Astrocyte (in vitro differentiated cells and primary cell): ENCODE data around the gene BBS7. TPM values are rescaled to one million over a fixed set of nuclear protein-coding genes. Genes with fewer than 3 reads are reported as not detected.

Experiments used
- DNase-seq: peaks from one replicate; pipeline ENCODE4 v3.0.0-alpha.2; 2010; ENCODE audit warnings: low read depth
- FAIRE-seq: peaks from 2 replicates; lab custom pipeline; 2011; peaks lifted over from hg19 to GRCh38; lab: Jason Lieb, UNC
- H2AFZ ChIP-seq: 2 replicates; pipeline ENCODE4 v1.6.0; 2012; ENCODE audit warnings: low read depth, low read length, inconsistent platforms
- H3K27ac ChIP-seq: 2 replicates; pipeline ENCODE4 v1.5.1; 2011; ENCODE audit warnings: low read depth, low read length, inconsistent platforms
- H3K27me3 ChIP-seq: 2 replicates; pipeline ENCODE4 v1.6.0; 2011; ENCODE audit warnings: low read length, inconsistent platforms; ENCODE audit not compliant: insufficient read depth
- H3K36me3 ChIP-seq: 2 replicates; pipeline ENCODE4 v1.5.1; 2011; ENCODE audit warnings: low read length, inconsistent platforms; ENCODE audit not compliant: insufficient read depth
- H3K4me1 ChIP-seq: 2 replicates; pipeline ENCODE4 v1.5.1; 2011; ENCODE audit warnings: low read length, inconsistent platforms; ENCODE audit not compliant: insufficient read depth
- H3K4me2 ChIP-seq: 2 replicates; pipeline ENCODE4 v1.6.0; 2012; ENCODE audit warnings: low read length, inconsistent platforms
- H3K4me3 ChIP-seq: 2 replicates; pipeline ENCODE4 v1.5.1; 2011; ENCODE audit warnings: low read depth, mild to moderate bottlenecking, low read length, inconsistent platforms; ENCODE audit not compliant: insufficient read depth
- H3K79me2 ChIP-seq: 2 replicates; pipeline ENCODE4 v1.6.0; 2012; ENCODE audit warnings: mild to moderate bottlenecking, low read length, inconsistent platforms; ENCODE audit not compliant: insufficient read depth
- H3K9ac ChIP-seq: 2 replicates; pipeline ENCODE4 v1.6.0; 2012; ENCODE audit warnings: mild to moderate bottlenecking, low read length, inconsistent platforms
- H3K9me3 ChIP-seq: 2 replicates; pipeline ENCODE4 v1.5.1; 2012; ENCODE audit warnings: low read depth, mild to moderate bottlenecking, low read length, inconsistent platforms; ENCODE audit not compliant: insufficient read depth
- H4K20me1 ChIP-seq: 2 replicates; pipeline ENCODE4 v1.6.0; 2012; ENCODE audit warnings: low read length, inconsistent platforms; ENCODE audit not compliant: insufficient read depth
- H3K27ac Mint-ChIP-seq: one replicate; pipeline ENCODE4 v1.8.0; 2021; ENCODE audit warnings: mild to moderate bottlenecking, mixed read lengths; ENCODE audit not compliant: unreplicated experiment
- H3K27me3 Mint-ChIP-seq: one replicate; pipeline ENCODE4 v1.8.0; 2021; ENCODE audit warnings: low read depth, mixed read lengths; ENCODE audit not compliant: unreplicated experiment
- H3K36me3 Mint-ChIP-seq: one replicate; pipeline ENCODE4 v1.8.0; 2021; ENCODE audit warnings: low read depth, mixed read lengths; ENCODE audit not compliant: unreplicated experiment
- H3K4me1 Mint-ChIP-seq: one replicate; pipeline ENCODE4 v1.8.0; 2021; ENCODE audit warnings: low read depth, mixed read lengths; ENCODE audit not compliant: unreplicated experiment
- H3K4me3 Mint-ChIP-seq: one replicate; pipeline ENCODE4 v1.8.0; 2021; ENCODE audit warnings: mild to moderate bottlenecking, moderate library complexity, mixed read lengths; ENCODE audit not compliant: unreplicated experiment
- H3K9me3 Mint-ChIP-seq: one replicate; pipeline ENCODE4 v1.8.0; 2021; ENCODE audit warnings: mild to moderate bottlenecking, mixed read lengths; ENCODE audit not compliant: unreplicated experiment
- EZH2 ChIP-seq: IDR thresholded peaks from 2 replicates; pipeline ENCODE4 v1.6.1; 2012; ENCODE audit warnings: mild to moderate bottlenecking, low read length, inconsistent platforms; ENCODE audit not compliant: insufficient read depth
- total RNA-seq: library from RNA; stranded (reverse); gene quantifications from 2 replicates; pipeline ENCODE4 v1.2.1, GENCODE V29; 2021
- TF ChIP-seq, protein P1 (sequence below): IDR thresholded peaks from 2 replicates; pipeline ENCODE4 v1.5.1; 2011; ENCODE audit warnings: low read depth, mild to moderate bottlenecking, inconsistent platforms, low read length, moderate library complexity; ENCODE audit not compliant: insufficient read depth

Gene BBS7
- total RNA-seq, 1 donor from 2014 or later = 21.0 TPM

DNA sequence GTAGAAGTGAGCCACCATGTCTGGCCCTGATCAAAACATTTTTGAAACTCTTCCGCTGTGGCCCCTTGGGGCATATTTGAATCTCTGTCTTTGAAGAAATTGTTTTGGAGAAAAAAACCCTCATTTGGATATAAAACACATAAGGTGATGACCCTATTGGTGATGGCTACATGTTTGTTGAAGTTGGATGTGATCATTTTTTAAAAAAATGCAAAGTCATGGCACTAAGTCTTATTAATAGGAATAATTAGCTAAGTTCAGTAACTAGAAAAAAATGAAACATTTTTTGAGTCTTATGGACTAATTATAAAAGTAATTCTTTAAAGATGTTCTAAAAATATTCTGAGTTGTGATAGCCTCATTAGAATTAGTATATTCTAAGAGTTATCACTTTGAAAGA is 17.9 kb upstream of the BBS7 start:
- H3K4me3 ChIP-seq = no peak overlapping the region
- no peaks in the 10 kb centered on the region for H3K36me3 ChIP-seq
- no peaks in the 10 kb centered on the region for H3K27me3 Mint-ChIP-seq
- H3K4me1 Mint-ChIP-seq = no peaks in the 10 kb centered on the region
- H4K20me1 ChIP-seq = no peaks in the 10 kb centered on the region
- TF ChIP-seq, protein P1, sequence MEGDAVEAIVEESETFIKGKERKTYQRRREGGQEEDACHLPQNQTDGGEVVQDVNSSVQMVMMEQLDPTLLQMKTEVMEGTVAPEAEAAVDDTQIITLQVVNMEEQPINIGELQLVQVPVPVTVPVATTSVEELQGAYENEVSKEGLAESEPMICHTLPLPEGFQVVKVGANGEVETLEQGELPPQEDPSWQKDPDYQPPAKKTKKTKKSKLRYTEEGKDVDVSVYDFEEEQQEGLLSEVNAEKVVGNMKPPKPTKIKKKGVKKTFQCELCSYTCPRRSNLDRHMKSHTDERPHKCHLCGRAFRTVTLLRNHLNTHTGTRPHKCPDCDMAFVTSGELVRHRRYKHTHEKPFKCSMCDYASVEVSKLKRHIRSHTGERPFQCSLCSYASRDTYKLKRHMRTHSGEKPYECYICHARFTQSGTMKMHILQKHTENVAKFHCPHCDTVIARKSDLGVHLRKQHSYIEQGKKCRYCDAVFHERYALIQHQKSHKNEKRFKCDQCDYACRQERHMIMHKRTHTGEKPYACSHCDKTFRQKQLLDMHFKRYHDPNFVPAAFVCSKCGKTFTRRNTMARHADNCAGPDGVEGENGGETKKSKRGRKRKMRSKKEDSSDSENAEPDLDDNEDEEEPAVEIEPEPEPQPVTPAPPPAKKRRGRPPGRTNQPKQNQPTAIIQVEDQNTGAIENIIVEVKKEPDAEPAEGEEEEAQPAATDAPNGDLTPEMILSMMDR = no peak
- TF ChIP-seq EZH2 = no peak
- no peaks in the 10 kb centered on the region for H3K9me3 ChIP-seq
- no peaks in the 10 kb centered on the region for H3K79me2 ChIP-seq
- FAIRE-seq (no peak), DNase-seq (no peak)
- no peaks in the 10 kb centered on the region for H3K9me3 Mint-ChIP-seq
- no peak overlapping the region for H3K9ac ChIP-seq
- H3K27ac Mint-ChIP-seq = no peak overlapping the region
- H3K27me3 ChIP-seq = no peaks in the 10 kb centered on the region
- H3K27ac ChIP-seq = no peak overlapping the region
- no peak overlapping the region for H3K4me2 ChIP-seq
- H3K4me1 ChIP-seq = no peaks in the 10 kb centered on the region
- H3K4me3 Mint-ChIP-seq = no peak overlapping the region
- H3K36me3 Mint-ChIP-seq = no peaks in the 10 kb centered on the region
- H2AFZ ChIP-seq = no peak overlapping the region

DNA sequence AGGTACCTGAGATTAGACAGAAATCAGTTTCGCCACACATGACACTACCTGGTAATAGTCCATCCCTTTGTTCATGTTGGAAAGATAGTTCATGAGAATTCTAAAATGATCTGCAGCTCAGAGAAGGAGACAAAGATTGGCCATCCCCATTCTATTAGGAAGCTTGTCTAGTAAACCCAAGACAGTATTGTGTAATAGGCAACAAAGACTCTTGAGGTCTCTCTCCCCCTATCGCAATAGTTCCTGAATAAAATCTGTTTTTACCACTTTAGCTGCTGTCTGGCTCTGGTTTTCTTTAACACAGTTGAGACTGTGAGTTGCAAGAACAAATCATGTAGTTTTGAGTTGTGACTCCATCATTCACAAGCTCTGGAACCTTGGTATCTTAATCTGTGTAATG is 14.8 kb upstream of the BBS7 start:
- Mint-ChIP-seq H3K4me3 (no peak overlapping the region), H3K36me3 (no peaks in the 10 kb centered on the region), H3K27me3 (peaks cover 2% of the 10 kb centered on the region), H3K9me3 (no peaks in the 10 kb centered on the region), H3K4me1 (no peaks in the 10 kb centered on the region), H3K27ac (no peak overlapping the region)
- FAIRE-seq = no peak
- TF ChIP-seq EZH2 = no peak
- TF ChIP-seq, protein P1 = no peak
- Histone ChIP-seq H3K79me2 (no peaks in the 10 kb centered on the region), H3K4me2 (no peak overlapping the region), H3K9ac (no peak overlapping the region), H3K4me1 (no peaks in the 10 kb centered on the region), H2AFZ (no peak overlapping the region), H3K27me3 (no peaks in the 10 kb centered on the region), H3K36me3 (no peaks in the 10 kb centered on the region), H3K9me3 (no peaks in the 10 kb centered on the region), H4K20me1 (no peaks in the 10 kb centered on the region), H3K27ac (no peak overlapping the region), H3K4me3 (no peak overlapping the region)
- DNase-seq = no peak

DNA sequence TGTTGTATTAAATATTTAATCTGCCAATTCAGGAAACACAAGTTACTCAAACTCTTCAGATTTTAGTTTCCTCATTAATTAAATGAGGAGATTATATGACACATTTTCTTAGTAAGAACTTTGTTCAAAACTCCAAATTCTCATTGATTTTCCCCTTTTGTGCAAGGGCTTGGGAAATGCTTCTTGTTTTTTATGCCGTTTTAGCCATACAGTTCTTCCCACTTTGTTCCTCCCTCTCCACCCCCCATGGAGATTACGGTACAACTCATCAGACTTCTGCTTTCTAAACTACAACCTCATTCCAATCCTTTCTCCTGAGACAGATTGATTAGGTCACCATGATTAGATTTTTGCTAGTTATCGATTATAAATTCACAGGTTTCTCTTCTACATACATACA is 10.9 kb upstream of the BBS7 start:
- no peak overlapping the region for H3K4me3 ChIP-seq
- H4K20me1 ChIP-seq = no peaks in the 10 kb centered on the region
- no peaks in the 10 kb centered on the region for H3K79me2 ChIP-seq
- no peaks in the 10 kb centered on the region for H3K9me3 Mint-ChIP-seq
- no peak overlapping the region for H3K9ac ChIP-seq
- no peaks in the 10 kb centered on the region for H3K9me3 ChIP-seq
- no peak overlapping the region for H3K4me2 ChIP-seq
- H2AFZ ChIP-seq = no peak overlapping the region
- FAIRE-seq (no peak), DNase-seq (no peak)
- H3K4me3 Mint-ChIP-seq = no peak overlapping the region
- no peaks in the 10 kb centered on the region for H3K36me3 ChIP-seq
- H3K36me3 Mint-ChIP-seq = no peaks in the 10 kb centered on the region
- no peaks in the 10 kb centered on the region for H3K4me1 ChIP-seq
- no peaks in the 10 kb centered on the region for H3K27me3 ChIP-seq
- H3K27me3 Mint-ChIP-seq = peaks cover 9% of the 10 kb centered on the region
- H3K27ac ChIP-seq = no peak overlapping the region
- H3K27ac Mint-ChIP-seq = no peak overlapping the region
- no peaks in the 10 kb centered on the region for H3K4me1 Mint-ChIP-seq
- TF ChIP-seq EZH2 = no peak
